HL-60 (cell line): Measurements from ENCODE around the gene MALSU1.

Source experiments
- DNase-seq, 2 experiments: peaks; one replicate each; pipeline ENCODE4 v3.0.0-alpha.2; 2010 to 2020; ENCODE audit warnings: low read depth in 1 of 2, low spot score in 1 of 2
- H3K27ac ChIP-seq: fragments of 250-450 bp; sonication (Bioruptor Pico); replicated peaks from 2 replicates; pipeline ENCODE4 v1.5.1; 2020; ENCODE audit warnings: mild to moderate bottlenecking, moderate library complexity
- H3K27me3 ChIP-seq: fragments of 250-450 bp; sonication (Bioruptor Pico); 2 replicates; pipeline ENCODE4 v1.5.1; 2021; ENCODE audit warnings: mild to moderate bottlenecking, moderate library complexity; ENCODE audit not compliant: insufficient read depth, poor library complexity, severe bottlenecking
- H3K4me3 ChIP-seq: replicated peaks from 2 replicates; pipeline ENCODE4 v1.5.1; 2011; ENCODE audit warnings: mild to moderate bottlenecking, control low read depth, low read length; ENCODE audit not compliant: insufficient read depth
- GABPA ChIP-seq: IDR thresholded peaks from 2 replicates; pipeline ENCODE4 v1.6.1; 2012; ENCODE audit warnings: low read depth
- POLR2AphosphoS5 ChIP-seq: IDR thresholded peaks from 2 replicates; pipeline ENCODE4 v1.6.1; 2012; ENCODE audit warnings: low read depth
- SPI1 ChIP-seq: IDR thresholded peaks from 2 replicates; pipeline ENCODE4 v1.6.1; 2012; ENCODE audit warnings: low read depth, mild to moderate bottlenecking, borderline replicate concordance
- TF ChIP-seq, protein P1 (sequence below): IDR thresholded peaks from one replicate; pipeline ENCODE4 v1.5.1; 2011; ENCODE audit warnings: low read length, control low read depth, inconsistent platforms; ENCODE audit not compliant: insufficient read depth
- TF ChIP-seq, protein P2 (sequence below): IDR thresholded peaks from 2 replicates; pipeline ENCODE4 v1.6.1; 2012; ENCODE audit warnings: low read depth; ENCODE audit not compliant: insufficient replicate concordance

MALSU1 gene

DNA sequence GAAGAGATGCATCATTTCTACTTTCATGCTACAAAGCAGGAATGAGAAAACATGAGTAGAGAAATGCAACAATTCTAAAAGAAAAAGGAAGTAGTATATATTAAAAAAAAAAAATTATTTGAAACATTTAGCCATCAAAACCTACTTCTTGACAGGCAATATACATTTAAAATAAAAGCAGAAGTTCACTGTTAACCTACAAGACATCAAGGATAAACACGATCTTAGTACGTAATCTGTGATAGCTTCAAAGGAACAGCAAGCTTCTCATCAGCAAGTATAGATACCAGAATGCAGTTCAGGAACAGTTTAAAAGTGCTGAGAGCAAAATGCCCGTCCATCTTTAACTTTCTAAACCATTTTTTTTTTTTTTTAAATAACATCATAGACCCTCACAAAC lies 36.9 kb downstream of the MALSU1 start:
- TF ChIP-seq GABPA, result no peak
- TF ChIP-seq POLR2AphosphoS5, result no peak
- TF ChIP-seq, protein P1, sequence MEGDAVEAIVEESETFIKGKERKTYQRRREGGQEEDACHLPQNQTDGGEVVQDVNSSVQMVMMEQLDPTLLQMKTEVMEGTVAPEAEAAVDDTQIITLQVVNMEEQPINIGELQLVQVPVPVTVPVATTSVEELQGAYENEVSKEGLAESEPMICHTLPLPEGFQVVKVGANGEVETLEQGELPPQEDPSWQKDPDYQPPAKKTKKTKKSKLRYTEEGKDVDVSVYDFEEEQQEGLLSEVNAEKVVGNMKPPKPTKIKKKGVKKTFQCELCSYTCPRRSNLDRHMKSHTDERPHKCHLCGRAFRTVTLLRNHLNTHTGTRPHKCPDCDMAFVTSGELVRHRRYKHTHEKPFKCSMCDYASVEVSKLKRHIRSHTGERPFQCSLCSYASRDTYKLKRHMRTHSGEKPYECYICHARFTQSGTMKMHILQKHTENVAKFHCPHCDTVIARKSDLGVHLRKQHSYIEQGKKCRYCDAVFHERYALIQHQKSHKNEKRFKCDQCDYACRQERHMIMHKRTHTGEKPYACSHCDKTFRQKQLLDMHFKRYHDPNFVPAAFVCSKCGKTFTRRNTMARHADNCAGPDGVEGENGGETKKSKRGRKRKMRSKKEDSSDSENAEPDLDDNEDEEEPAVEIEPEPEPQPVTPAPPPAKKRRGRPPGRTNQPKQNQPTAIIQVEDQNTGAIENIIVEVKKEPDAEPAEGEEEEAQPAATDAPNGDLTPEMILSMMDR, result no peak
- TF ChIP-seq, protein P2, sequence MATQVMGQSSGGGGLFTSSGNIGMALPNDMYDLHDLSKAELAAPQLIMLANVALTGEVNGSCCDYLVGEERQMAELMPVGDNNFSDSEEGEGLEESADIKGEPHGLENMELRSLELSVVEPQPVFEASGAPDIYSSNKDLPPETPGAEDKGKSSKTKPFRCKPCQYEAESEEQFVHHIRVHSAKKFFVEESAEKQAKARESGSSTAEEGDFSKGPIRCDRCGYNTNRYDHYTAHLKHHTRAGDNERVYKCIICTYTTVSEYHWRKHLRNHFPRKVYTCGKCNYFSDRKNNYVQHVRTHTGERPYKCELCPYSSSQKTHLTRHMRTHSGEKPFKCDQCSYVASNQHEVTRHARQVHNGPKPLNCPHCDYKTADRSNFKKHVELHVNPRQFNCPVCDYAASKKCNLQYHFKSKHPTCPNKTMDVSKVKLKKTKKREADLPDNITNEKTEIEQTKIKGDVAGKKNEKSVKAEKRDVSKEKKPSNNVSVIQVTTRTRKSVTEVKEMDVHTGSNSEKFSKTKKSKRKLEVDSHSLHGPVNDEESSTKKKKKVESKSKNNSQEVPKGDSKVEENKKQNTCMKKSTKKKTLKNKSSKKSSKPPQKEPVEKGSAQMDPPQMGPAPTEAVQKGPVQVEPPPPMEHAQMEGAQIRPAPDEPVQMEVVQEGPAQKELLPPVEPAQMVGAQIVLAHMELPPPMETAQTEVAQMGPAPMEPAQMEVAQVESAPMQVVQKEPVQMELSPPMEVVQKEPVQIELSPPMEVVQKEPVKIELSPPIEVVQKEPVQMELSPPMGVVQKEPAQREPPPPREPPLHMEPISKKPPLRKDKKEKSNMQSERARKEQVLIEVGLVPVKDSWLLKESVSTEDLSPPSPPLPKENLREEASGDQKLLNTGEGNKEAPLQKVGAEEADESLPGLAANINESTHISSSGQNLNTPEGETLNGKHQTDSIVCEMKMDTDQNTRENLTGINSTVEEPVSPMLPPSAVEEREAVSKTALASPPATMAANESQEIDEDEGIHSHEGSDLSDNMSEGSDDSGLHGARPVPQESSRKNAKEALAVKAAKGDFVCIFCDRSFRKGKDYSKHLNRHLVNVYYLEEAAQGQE, result no peak
- TF ChIP-seq SPI1, result no peak
- Histone ChIP-seq H3K27ac (no peak overlapping the region), H3K27me3 (no peaks in the 10 kb centered on the region), H3K4me3 (no peak overlapping the region)
- DNase-seq, result no peak

DNA sequence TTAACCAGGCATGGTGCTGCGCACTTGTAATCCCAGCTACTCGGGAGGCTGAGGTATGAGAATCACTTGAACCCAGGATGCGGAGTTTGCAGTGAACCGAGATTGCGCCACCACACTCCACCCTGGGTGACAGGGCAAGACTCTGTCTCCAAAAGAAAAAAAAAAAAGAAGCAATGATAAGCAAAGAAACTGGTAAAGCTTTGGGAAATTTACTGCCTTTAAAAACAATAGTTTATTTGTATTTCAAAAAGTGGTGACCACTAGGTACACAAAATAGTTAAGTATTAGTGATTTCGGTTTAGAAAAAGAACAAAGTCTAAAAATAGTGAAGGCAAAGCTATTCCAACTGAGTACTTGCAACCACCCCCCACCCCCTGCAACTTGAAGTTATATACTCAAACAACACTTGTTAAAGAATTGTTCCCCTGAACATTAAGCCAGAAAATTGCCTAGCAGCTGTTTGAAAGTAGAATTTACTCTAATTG lies 37.7 kb downstream of the MALSU1 start:
- Histone ChIP-seq H3K4me3 (no peak overlapping the region), H3K27ac (no peak overlapping the region), H3K27me3 (no peaks in the 10 kb centered on the region)
- no peak for DNase-seq
- TF ChIP-seq, protein P2, result no peak
- TF ChIP-seq POLR2AphosphoS5 (no peak), SPI1 (no peak), GABPA (no peak)
- TF ChIP-seq, protein P1, result no peak

DNA sequence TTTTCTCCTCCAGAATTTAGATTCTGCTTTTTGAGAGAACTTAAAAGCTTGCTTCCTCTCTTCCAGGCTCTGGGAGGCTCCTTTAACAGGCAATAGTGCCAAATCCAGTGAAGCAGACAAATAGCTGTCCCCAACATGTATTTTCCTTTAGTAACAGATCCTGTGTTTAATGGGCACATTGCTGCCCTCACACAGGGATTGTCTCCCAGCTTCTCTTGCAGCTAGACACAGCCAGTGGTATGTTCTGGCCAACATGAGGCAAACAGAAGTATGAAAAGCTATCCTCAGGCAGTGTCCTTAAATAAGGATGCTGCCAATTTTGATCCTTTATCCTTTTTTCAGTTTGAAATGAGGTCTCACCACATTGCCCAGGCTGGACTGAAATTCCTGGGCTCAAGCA lies 38.2 kb downstream of the MALSU1 start:
- DNase-seq, result no peak
- TF ChIP-seq POLR2AphosphoS5 (no peak), SPI1 (no peak), GABPA (no peak)
- TF ChIP-seq, protein P1, result no peak
- TF ChIP-seq, protein P2, result no peak
- no peak overlapping the region for H3K27ac ChIP-seq
- H3K27me3 ChIP-seq, result no peaks in the 10 kb centered on the region
- no peak overlapping the region for H3K4me3 ChIP-seq
